Limb (tissue), 2 donors: ENCODE results near the gene SEMA4G.

Source experiments
- DNase-seq, 2 donors: peaks; one replicate each; pipeline ENCODE4 v3.0.0-alpha.2; 2016; ENCODE audit errors: extremely low spot score in 2 of 2

Gene SEMA4G

DNA sequence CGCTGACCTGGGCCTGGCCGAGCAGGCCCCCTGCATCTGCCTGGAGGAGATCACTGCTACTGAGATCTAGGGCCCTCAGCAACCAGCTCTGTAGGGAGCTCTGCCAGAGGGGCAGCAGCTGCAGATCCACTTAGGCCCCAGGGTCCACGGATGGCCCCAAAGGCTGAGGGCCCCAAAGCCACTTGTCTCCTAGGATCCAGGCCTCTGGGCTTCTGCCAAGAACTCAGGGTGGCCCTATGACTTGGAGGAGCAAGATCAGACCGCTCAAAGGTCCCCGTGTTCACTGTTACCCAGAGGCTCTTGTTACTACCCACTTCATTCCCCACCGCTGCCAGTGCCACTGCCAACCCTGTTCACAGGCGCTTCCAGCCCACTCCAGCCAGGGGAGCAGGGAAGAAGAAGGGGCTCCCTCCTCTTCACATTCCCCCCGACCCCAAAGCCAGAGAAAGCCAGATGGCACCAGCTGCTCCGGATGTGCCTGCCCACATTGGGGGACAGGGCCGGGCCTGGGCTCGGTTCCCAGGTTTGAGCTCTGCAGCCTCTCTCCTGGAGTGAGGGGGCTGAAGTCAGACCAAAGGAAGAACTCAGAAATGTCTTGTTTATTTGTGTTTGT lies 37.9 kb downstream of the SEMA4G start:
- DNase-seq = peak; percentile 34 to 51

DNA sequence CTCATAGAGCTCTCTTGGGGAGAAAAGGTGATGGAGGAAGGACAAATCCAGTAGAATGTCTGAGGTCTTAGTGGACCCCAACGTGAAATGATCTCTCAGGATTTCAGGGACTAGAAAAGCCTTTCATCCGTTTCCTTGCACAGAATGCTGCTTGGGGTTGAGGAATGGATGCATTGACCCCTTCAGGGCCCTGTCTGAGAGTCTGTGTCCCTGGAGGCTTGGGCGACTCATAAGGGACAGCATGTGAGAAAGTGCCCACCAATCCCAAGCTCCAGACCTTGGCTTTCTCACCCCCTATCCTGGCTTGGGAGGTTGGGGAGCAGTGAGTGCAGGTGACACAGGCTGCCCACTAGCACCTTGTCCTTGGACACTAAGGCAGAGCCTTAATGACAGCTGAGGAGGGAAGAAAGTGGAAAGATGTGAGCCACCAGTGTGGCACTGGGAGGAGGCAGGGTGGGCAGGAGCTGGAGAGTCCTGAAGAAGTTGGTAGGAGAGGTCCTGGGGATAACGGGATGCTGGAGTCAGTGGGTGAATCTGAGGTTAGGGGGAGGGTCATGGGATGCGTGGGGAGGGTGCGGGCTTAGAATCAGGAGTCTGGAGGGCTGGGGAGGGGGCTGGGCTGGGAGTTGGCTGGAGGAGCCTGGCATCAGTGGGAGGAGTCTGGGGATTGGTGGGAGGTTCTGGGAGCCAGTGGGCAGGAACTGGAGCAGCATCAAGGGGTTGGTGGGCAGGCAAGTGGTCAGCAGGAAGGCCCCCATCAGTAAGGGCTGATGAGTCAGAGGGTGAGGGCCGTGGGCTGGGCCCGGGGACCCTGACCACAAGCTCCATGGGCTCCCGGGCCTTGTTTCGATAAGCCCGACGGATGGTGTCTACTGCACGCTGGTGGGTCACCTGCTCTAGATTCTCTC lies 38.9 kb downstream of the SEMA4G start:
- DNase-seq = no peak

- no peak for DNase-seq
Measured at GRCh38 chr10:101008823-101009423, 39.6 kb downstream of the SEMA4G start.

- no peak for DNase-seq
Measured at GRCh38 chr10:101010329-101010728, 41.0 kb downstream of the SEMA4G start.

- DNase-seq = no peak
Measured at GRCh38 chr10:101011517-101012423, 42.5 kb downstream of the SEMA4G start.

DNA sequence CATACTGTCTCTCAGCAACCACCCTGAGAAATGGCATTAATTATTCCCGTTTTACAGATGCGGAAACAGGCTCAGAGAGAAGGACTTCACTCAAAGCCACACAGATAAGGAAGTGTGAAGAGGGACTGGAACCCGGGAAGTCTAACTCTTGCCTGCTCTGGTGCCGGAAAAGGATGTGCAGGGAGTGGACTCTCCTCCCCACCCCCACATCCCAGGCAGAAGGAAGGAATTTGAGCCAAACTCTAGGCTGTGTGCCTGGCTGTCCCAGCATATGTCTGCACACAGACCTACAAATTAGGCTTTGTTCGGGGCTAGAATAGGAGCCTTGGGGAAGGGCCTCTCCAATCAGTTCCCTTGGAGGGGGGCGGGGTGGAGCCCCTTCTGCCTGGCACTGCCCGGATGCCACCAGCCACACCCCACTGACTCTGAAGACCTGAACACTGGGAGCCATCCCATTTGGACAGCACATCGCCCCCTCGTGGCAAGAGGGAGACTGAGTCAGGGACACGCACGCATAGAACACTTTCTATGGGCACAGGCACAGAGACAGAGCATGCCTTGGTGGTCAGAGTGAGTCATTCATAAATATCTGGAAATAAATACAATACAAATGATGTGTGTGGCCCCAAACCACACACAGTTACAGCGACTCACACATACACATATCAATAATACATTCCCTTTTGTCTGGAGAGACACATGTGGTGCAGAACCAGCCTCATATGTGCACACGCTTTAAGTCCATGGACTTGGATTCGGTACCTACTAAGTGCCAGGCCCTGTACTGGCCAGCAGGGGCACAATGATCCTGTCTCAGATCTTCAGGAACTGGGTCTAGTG lies 43.4 kb downstream of the SEMA4G start:
- peak; percentile 80 to 85 for DNase-seq

GRCh38 chr10:101013365-101013825 lies 44.1 kb downstream of the SEMA4G start:
- no peak for DNase-seq

DNA sequence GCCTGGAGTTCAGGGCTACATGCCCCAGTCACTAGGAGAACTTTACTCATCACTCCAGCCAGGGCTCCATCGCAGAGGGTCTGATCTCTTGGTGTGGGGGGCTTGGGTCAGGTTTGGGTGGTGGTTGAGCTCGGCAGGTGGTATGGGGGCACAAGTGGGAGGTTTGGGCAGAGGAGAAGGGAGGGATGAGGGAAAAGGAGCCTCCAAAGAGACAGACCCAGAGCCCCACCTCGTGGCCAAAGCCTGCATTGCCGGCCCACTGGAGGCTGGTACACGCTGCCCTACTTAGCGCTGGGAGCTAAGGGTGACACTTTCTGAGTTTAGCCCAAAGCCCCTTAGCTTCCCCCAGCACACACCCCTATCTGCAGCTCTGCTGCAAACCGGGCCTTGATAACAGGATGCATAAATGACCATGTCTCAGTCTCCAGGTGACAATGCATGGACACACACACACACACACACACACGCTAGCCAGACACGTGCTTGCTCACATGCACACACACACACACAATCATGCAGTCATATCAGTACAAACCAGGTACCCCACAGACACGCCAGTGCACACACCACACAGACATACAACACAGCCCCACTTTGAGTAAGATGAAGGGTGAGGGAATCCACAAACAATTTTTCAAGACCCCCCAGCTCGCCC lies 45.1 kb downstream of the SEMA4G start:
- peak; percentile 60 to 89 for DNase-seq

DNA sequence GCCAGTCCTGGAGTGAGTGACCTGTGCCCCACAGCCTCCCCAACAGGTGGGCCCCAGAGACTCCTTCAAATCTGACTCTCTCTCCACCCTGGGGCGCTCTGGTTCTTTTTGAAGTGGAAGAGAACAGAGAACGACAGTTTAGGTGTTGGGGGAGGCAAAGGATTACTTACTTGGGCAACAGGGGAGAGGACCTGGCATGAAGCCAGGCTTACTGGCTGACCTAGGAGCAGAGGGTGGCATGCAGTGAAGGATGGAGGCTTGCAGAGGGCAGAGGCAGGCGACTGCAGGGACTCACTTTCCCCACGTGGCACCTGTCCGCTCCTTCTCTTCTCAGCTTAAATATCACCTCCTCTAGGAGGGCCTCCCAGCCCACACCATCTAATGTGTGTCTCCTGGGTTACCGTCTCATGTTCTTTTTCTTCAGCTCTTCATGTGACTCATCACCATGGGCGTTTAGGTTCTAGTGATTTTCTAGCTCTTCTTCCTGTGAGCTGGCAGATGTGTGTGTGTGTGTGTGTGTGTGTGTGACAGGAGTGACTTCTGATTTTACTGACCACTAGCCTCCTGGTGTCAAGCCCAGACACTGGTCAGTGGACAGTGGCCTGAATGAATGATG lies 45.8 kb downstream of the SEMA4G start:
- DNase-seq = no peak

GRCh38 chr10:101015582-101015973 lies 46.3 kb downstream of the SEMA4G start:
- no peak for DNase-seq

DNA sequence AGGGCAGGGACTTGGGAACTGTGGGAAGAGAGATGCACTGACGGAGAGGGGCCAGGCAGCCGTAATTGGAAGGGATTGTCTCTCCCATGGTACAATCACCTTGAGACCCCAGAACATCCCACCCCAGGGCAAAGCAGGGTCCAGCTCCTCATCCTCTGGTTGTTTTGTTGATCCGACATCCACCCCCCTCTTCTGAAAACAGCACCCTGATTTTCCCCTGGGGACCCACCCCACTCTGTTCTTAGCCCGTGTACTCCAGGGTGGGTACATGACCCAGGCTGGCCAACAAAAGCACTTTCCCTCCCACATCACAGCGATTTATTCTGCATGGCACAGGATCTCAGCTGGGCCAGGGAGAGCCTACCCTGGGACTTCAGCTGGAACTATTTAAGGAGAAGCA lies 47.5 kb downstream of the SEMA4G start:
- no peak for DNase-seq

DNA sequence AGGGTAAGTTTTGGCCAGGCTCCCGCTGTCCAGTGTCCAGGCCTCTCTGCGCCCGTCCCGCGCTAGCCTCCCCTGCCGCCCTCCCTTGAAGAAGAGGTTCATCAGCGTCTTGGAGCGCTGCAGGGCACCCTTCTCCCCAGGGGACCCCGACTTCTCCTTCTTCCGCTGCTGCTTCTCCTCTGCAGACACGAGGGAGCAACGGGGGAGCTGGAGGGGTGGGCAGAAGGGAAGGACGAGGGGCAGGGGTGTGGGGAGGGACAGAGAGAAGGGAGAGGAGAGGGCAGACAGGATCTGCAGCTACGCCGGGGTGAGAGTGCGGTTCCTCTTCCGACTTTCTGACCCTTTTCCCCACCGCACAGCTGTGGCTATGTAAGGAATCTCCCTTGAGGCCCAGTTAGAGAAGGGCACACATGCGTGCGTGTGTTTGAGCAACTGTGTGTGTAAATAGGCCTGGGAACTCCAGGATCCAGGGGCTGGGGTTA lies 48.9 kb downstream of the SEMA4G start:
- DNase-seq = no peak

DNA sequence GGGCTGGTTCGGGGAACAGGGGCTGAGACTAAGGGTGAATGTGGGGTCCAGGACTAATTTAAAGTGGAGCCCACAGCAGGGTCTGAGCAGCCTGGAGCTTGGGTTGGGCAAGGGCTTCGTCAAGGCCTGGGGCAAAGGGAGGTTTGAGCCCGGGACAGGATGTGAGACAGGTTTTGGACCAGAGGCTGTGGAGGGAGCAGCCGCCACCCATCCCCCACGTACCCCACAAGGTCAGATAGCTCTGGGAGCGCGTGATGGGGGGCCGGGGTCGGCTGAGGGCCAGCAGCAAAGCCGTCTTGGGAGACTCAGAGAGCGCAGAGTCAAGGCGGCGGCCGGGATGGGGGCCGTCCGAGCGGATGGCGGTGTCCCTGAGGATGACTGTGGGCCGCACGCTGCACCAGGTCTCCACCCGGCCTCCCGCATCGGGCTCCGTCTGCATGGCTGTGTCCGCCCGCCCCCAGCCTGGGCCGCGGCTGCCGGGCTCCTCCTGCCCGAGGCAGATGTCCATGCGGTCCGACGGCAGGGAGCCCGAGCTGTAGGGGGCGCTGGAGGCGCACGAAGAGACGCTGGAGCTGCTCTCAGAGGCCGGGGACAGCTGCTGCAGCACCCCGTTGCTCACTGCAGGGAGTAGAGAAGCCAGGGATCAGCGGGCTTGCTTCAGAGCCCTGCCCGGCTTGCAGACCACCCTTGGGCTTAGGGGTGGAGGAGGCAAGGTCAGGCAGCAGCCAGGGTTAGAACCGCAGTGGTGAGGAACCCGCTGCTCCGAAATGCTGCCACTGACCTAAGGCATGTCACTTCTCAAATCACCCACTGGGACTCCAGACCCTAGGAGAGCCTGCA lies 49.5 kb downstream of the SEMA4G start:
- peak in 1 of 2 donors; percentile 83 for DNase-seq
